HG03520 (cell line): ENCODE data around the gene DRD3.

Experiments used
- ATAC-seq: cut with Tn5 transposase; IDR thresholded peaks from one replicate; pipeline ENCODE4 v1.9.1; 2021; ENCODE audit warnings: mild to moderate bottlenecking, moderate library complexity; ENCODE audit not compliant: unreplicated experiment

DRD3 gene

DNA sequence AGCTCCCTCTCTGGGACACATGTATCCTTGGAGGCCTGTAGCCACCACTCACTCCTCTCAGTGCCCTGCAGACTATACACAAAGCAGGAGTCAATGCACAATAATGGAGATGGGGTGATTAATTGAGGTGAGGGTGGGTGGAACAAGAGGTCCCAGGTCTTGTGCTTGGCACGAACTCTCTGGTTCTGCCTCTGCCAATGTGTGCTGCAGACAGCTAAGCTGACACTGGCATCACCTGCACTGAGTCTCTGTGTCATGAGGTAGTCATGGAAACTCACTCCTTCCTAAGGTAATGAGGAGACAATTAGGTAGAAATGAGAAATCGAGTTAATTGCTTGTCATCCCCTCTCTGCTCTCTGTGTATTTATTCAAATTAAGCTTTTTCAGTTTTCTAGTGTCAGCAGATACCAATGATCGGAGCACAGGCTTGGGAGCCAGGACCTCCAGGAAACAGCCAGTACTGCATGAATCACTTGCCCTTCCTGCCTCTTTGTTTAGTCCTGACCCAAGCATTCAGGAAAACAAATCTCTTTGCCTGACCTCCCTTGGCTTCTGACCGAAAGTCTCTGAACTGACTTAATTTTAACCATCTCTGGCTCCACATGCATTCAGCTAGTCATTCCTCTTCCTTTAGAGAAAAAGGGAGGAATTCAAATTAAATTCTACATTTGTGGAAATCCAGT, 56.7 kb downstream of the DRD3 start:
- no peak for ATAC-seq

- ATAC-seq: no peak
Observed at GRCh38 chr3:114120211-114120610, 58.6 kb downstream of the DRD3 start.

GRCh38 chr3:114119776-114120175, 59.1 kb downstream of the DRD3 start:
- no peak for ATAC-seq

GRCh38 chr3:114115143-114115542, 63.7 kb downstream of the DRD3 start:
- ATAC-seq: no peak

GRCh38 chr3:114114719-114115118, 64.1 kb downstream of the DRD3 start:
- ATAC-seq: no peak

GRCh38 chr3:114112696-114113095, 66.2 kb downstream of the DRD3 start:
- ATAC-seq: no peak

- ATAC-seq: no peak
Observed at GRCh38 chr3:114111060-114111770, 67.6 kb downstream of the DRD3 start.

DNA sequence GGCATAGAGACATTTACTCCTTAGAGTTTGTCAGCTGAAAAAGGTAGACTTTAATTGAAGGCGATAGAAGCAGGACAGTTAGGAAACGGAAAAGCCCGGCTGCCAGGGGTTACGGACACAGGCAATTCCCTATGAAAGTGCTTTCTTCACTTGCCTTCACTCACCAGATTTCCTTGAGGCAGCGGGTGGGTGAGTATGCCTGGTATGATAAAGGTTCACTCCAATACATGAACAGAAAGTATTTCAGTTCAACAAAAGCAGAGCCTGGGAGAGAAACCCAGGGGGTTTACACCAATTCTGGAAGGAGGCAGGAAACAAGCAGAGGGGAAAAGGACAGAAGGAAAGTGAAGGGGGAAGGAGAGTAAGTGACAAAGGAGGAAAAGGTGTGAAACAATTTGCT, 68.4 kb downstream of the DRD3 start:
- no peak for ATAC-seq

- no peak for ATAC-seq
Observed at GRCh38 chr3:114108137-114108536, 70.7 kb downstream of the DRD3 start.

DNA sequence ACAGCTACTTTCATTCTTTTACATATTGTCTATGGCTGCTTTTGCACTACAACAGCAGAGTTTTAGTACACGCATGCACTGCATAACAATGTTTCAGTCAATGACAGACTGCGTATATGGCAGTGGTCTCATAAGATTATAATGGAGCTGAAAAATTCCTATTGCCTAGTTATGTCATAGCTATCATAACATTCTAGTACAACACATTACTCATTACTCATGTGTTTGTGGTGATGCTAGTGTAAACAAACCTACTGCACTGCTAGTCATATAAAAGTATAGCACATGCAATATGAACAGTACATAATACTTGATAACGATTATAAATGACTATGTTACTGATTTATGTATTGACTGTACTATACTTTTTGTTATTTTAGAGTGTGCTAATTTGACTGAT, 74.4 kb downstream of the DRD3 start:
- no peak for ATAC-seq

GRCh38 chr3:114103858-114104257, 75.0 kb downstream of the DRD3 start:
- no peak for ATAC-seq

GRCh38 chr3:114103181-114103580, 75.7 kb downstream of the DRD3 start:
- no peak for ATAC-seq

DNA sequence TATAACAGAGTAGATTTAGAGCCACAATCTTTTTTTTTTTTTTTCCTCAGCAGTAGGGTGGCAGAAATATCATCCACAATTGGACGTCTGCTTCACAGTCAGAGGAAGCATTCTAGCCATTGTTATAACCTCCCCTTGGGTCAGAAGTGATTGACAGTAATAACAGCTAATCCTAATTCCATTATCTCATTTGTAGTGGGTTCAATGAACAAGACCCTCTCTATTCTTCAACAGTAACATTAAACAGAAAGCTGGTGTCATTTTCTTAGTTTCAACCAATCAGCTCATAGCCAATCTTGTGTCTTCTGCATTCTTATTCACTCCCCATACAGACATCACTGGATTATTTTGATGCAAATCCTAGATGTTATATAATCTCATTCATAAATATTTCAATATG, 77.8 kb downstream of the DRD3 start:
- ATAC-seq: no peak

DNA sequence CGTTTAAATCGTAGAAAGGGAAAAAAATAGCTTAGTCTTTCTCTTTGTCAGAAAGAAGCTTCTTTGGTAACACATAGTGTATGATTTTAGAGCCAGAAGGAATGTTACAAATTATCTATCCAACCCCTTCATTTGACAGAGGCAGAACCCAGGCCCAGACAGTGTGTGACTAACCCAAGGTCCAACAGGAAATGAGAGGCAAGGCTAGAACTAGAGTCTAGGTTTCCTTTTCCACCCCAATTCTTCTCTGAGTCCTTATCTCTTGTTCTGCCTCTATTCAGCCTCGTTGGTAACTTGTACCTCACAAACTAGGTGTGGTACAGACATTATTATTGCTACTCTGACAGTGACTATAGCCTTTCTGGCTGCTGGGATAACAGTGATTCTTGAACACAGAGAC, 83.1 kb downstream of the DRD3 start:
- ATAC-seq: no peak

DNA sequence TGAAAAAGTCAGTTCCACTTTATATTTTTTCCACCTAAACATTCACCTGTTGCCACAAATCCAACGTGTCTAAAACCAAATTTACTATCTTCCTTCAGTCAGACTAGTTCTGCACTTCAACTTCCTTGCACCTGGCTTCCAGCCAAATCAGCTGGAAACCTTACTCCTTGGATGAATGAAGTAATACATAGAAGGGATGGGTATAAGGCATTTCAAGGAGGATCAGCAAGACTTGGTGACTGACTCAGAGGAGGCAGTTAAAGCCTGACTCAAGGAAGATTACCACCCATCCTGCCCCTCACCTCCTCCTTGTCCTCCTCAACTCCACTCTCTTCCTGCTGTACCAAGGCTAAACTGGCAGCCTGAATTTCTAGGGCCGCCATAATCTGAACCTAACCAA, 85.3 kb downstream of the DRD3 start:
- ATAC-seq: no peak

DNA sequence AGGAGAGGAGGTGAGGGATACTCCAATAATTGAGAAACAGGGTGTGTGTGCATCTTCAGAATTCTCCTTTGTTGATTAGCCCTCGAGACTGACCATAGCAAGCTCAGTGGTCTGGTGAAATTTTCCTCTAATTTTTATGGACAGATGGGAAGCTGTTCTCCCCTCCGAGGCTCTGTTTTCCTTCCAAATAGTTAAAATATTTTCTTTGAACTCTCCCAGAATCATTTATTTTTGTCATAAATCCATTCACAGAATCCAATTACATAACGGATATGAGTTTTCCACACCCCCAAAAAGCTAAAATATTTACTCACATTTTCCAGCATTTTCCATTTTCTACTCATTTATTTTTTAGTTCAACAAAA, 85.9 kb downstream of the DRD3 start:
- no peak for ATAC-seq

GRCh38 chr3:114092151-114093015, 86.5 kb downstream of the DRD3 start:
- no peak for ATAC-seq

- no peak for ATAC-seq
Observed at GRCh38 chr3:114089675-114090074, 89.2 kb downstream of the DRD3 start.

- no peak for ATAC-seq
Observed at GRCh38 chr3:114086356-114086755, 92.5 kb downstream of the DRD3 start.

DNA sequence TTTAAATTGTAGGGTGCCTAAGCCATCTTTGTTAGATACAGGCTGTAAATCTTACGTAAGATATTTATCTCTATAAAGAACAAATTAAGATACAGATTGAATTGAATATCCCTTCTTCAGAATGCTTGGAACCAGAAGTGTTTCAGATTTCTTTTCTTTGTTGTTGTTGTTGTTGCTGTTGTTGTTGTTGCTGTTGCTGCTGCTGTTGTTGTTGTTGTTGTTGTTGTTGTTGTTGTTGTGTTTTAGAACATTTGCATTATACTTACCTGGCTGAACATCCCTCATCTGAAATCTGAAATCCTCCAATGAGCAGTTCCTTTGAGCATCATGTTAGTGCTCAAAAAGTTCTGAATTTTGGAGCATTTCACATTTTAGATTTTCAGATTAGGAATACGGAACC, 95.7 kb downstream of the DRD3 start:
- ATAC-seq: no peak

DNA sequence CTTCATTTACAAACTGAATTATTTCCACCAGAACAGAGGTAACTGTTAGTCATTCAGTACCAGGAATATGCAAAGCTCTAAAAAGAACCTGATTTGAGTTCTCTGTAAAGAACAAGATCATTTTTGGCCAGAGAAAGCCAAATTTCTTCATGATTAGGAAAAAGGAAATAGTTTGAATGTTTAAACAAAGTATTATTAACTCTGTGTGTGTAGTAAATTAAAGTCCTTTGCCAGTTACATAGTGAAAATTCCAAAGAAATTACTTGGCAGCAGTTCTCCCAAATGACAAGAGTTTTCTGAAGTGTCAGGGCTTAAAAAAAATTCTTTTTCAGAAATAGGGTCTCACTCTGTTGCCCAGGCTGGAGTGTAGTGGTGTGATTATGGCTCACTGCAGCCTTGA, 97.8 kb downstream of the DRD3 start:
- ATAC-seq: no peak

GRCh38 chr3:114080201-114080600, 98.7 kb downstream of the DRD3 start:
- ATAC-seq: no peak
